ENCODE measurements around the gene PAH. TPM values are rescaled to one million over a fixed set of nuclear protein-coding genes. Genes with fewer than 3 reads are reported as not detected.

Gene PAH
- total RNA-seq, 4 donors from 2014 or later, result not detected

DNA sequence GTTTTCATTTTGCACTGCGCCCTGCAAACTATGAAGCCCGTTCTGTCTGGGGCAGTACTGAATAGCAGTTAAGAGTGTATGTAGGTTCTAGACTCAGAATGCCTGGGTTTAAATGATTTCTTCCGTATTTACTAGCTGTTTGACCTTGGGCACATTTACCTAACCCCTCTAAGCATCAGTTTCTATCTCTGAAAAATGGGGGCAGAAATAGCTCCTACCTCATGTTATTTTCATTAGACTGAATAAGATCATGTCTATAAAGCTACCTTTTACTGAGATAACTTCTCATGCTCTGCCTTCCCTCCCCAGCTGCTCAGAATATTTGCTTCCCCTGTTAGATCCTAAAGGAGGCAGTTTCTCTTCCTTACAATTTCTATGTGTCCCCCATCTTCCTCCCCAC lies 5.7 kb downstream of the PAH start:
- TF ChIP-seq EP300 (IDR thresholded peaks at IDR 0.05; ENCODE audit: low read depth) (no peak), POLR2A (IDR thresholded peaks at IDR 0.05) (no peak), POLR2AphosphoS5 (IDR thresholded peaks at IDR 0.05) (no peak)
- TF ChIP-seq, protein P1, sequence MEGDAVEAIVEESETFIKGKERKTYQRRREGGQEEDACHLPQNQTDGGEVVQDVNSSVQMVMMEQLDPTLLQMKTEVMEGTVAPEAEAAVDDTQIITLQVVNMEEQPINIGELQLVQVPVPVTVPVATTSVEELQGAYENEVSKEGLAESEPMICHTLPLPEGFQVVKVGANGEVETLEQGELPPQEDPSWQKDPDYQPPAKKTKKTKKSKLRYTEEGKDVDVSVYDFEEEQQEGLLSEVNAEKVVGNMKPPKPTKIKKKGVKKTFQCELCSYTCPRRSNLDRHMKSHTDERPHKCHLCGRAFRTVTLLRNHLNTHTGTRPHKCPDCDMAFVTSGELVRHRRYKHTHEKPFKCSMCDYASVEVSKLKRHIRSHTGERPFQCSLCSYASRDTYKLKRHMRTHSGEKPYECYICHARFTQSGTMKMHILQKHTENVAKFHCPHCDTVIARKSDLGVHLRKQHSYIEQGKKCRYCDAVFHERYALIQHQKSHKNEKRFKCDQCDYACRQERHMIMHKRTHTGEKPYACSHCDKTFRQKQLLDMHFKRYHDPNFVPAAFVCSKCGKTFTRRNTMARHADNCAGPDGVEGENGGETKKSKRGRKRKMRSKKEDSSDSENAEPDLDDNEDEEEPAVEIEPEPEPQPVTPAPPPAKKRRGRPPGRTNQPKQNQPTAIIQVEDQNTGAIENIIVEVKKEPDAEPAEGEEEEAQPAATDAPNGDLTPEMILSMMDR (IDR thresholded peaks at IDR 0.05), result no peak
- H3K4me3 ChIP-seq, result no peak overlapping the region
- H3K36me3 ChIP-seq, result no peaks in the 10 kb centered on the region
- no peak overlapping the region for H3K27ac ChIP-seq
- no peaks in the 10 kb centered on the region for H3K4me1 ChIP-seq
- WGBS, 2 donors (ENCODE audit: low coverage in 1 of 2), result 81 to 93% methylated on average over 3 of the region's 3 CpGs
- intact Hi-C loops (cut with DNase I; ENCODE audit: low total_unique reads), result no loop called here
- peaks cover 3% of the 10 kb centered on the region for H3K27me3 ChIP-seq
- no peak for DNase-seq
- in situ Hi-C loops (cut with MboI; ENCODE audit: low pct_ligation_motif_present in 1 of 4, low pct_unique_long_range_greater_than_20kb in 1 of 4, low sequenced_read_pairs in 3 of 4), result no loop called here
- H3K9me3 ChIP-seq, result no peaks in the 10 kb centered on the region

DNA sequence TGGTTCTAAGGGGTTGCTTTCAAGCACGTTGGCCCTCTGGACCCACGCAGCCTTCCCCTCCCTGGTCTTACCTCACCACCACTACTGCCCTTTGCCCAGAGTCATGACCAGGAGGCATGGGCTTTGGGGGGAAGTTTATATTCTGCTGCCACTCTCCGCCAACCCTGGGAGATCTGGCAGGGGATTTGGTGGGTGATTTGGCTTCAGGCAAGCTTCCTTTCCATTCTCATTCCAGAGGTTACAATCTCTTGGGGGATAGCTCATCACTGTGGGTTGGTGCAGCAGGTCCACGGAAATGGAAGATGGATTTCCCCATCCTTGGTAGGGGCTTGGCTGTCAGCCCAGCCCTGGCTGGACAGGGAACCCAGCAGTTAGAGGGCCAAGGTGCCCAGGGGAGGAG lies 6.3 kb downstream of the PAH start:
- Histone ChIP-seq H3K27ac (no peak overlapping the region), H3K4me1 (no peaks in the 10 kb centered on the region), H3K9me3 (no peaks in the 10 kb centered on the region), H3K27me3 (no peaks in the 10 kb centered on the region), H3K4me3 (no peak overlapping the region), H3K36me3 (no peaks in the 10 kb centered on the region)
- TF ChIP-seq POLR2A (IDR thresholded peaks at IDR 0.05) (no peak), POLR2AphosphoS5 (IDR thresholded peaks at IDR 0.05) (no peak), EP300 (IDR thresholded peaks at IDR 0.05; ENCODE audit: low read depth) (no peak)
- TF ChIP-seq, protein P1 (IDR thresholded peaks at IDR 0.05), result no peak
- no peak for DNase-seq
- intact Hi-C loops (cut with DNase I; ENCODE audit: low total_unique reads) (no loop called here), in situ Hi-C loops (cut with MboI; ENCODE audit: low pct_ligation_motif_present in 1 of 4, low pct_unique_long_range_greater_than_20kb in 1 of 4, low sequenced_read_pairs in 3 of 4) (no loop called here)
- WGBS, 2 donors (ENCODE audit: low coverage in 1 of 2), result 82% methylated on average over 4 of the region's 4 CpGs; no CpG with 5 or more reads in 1 of the 2 donors

DNA sequence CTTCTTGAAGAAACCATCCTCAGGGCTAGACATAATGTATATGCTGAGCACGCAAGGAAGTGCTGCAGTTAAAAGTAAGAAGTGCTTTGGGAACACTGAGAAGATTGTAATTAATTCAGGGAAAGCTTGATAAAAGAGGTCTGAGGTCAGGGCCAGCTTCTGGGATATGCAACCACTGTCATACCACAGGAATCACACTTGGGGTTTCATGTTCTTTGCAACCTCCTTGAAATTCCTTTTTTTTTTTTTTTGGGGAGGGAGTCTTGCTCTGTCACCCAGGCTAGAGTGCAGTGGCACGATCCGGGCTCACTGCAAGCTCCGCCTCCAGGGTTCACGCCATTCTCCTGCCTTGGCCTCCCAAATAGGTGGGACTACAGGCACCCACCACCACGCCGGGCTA lies 6.9 kb downstream of the PAH start:
- Histone ChIP-seq H3K4me1 (no peaks in the 10 kb centered on the region), H3K27ac (no peak overlapping the region), H3K4me3 (no peak overlapping the region), H3K9me3 (no peaks in the 10 kb centered on the region), H3K36me3 (no peaks in the 10 kb centered on the region), H3K27me3 (no peaks in the 10 kb centered on the region)
- DNase-seq, result no peak
- in situ Hi-C loops (cut with MboI; ENCODE audit: low pct_ligation_motif_present in 1 of 4, low pct_unique_long_range_greater_than_20kb in 1 of 4, low sequenced_read_pairs in 3 of 4) (no loop called here), intact Hi-C loops (cut with DNase I; ENCODE audit: low total_unique reads) (no loop called here)
- TF ChIP-seq EP300 (IDR thresholded peaks at IDR 0.05; ENCODE audit: low read depth), result no peak
- TF ChIP-seq, protein P1 (IDR thresholded peaks at IDR 0.05), result no peak
- no peak for TF ChIP-seq POLR2AphosphoS5 (IDR thresholded peaks at IDR 0.05)
- TF ChIP-seq POLR2A (IDR thresholded peaks at IDR 0.05), result no peak
- WGBS, 2 donors (ENCODE audit: low coverage in 1 of 2), result 60 to 90% methylated on average over 1 to 7 of the region's 7 CpGs

DNA sequence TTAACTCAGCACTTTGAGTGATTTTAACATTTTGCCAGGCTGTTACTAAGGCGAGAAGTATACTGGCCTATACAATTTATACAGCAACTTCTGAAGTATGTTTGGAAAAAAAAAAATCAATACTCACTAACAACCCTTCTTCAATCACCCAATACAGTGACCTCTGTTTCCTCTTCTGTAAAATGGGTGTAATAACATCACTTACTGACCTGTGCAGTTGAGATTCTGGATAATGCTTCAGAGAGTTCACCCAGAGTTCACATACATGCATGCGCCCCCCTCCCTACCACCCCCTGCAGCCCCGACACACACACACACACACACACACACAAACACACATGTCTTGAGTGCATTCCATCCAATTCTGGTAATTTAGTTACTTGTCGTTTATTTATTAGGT lies 9.1 kb downstream of the PAH start:
- H3K4me3 ChIP-seq, result no peak overlapping the region
- no peaks in the 10 kb centered on the region for H3K27me3 ChIP-seq
- no peak for DNase-seq
- WGBS, 2 donors (ENCODE audit: low coverage in 1 of 2), result 68 to 79% methylated on average over 3 to 4 of the region's 4 CpGs
- H3K27ac ChIP-seq, result no peak overlapping the region
- no peaks in the 10 kb centered on the region for H3K9me3 ChIP-seq
- H3K4me1 ChIP-seq, result no peaks in the 10 kb centered on the region
- TF ChIP-seq EP300 (IDR thresholded peaks at IDR 0.05; ENCODE audit: low read depth) (no peak), POLR2A (IDR thresholded peaks at IDR 0.05) (no peak), POLR2AphosphoS5 (IDR thresholded peaks at IDR 0.05) (no peak)
- TF ChIP-seq, protein P1 (IDR thresholded peaks at IDR 0.05), result no peak
- intact Hi-C loops (cut with DNase I; ENCODE audit: low total_unique reads) (no loop called here), in situ Hi-C loops (cut with MboI; ENCODE audit: low pct_ligation_motif_present in 1 of 4, low pct_unique_long_range_greater_than_20kb in 1 of 4, low sequenced_read_pairs in 3 of 4) (no loop called here)
- H3K36me3 ChIP-seq, result no peaks in the 10 kb centered on the region

Data from transverse colon (tissue), 4 donors.